HG03460 (cell line): ENCODE results near the gene LZTS2.
A peak's percentile ranks its signal among the peaks of the same experiment; 100 is the strongest.

Source experiments
- ATAC-seq: cut with Tn5 transposase; IDR thresholded peaks from one replicate; pipeline ENCODE4 v1.9.1; 2021; ENCODE audit not compliant: unreplicated experiment

The LZTS2 gene

GRCh38 chr10:100998183-100998990 is 1.2 kb upstream of the LZTS2 start:
- ATAC-seq: no peak

- ATAC-seq: peak; percentile 45
These were observed 442 bp upstream of the LZTS2 start for GRCh38 chr10:100998991-100999741.

DNA sequence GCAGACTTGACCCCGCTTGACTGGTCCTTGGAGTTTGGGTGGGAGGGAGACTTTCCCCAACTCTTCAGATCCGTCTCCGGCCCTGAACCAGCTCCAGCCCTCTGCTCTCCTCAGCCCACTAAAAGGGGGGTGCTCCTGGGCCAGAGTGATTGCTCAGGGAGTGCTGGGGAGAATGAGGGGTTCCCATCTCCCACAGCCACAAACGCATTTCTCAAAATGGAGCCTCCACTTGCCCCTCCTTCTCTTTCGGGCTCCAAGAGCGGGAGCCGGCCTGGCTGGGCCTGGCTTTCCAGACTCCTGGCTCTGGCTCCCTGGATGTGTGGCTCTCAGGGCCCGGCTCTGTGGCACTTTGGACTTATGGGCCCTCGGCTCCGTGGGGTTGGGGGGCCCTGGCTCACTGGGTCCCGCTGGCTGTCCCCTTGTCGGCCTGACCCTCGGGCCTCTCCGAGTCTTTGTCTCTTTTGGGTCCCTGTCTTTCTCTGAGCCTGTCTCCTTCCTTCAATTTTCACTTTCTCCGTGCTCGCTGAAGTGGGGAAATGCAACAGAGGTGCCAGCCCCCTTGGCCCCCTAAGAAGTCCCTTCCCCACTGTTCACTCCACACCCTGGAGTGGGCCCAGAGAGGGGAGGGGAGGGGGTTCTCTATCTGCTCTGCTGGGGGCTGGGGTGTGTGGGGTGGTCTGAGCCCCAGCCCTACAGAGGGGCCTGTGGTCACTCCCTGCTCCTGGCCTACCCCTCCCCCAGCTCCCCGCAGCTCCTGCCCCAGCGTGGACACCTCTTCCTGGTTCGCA is 713 bp downstream of the LZTS2 start:
- ATAC-seq: no peak

DNA sequence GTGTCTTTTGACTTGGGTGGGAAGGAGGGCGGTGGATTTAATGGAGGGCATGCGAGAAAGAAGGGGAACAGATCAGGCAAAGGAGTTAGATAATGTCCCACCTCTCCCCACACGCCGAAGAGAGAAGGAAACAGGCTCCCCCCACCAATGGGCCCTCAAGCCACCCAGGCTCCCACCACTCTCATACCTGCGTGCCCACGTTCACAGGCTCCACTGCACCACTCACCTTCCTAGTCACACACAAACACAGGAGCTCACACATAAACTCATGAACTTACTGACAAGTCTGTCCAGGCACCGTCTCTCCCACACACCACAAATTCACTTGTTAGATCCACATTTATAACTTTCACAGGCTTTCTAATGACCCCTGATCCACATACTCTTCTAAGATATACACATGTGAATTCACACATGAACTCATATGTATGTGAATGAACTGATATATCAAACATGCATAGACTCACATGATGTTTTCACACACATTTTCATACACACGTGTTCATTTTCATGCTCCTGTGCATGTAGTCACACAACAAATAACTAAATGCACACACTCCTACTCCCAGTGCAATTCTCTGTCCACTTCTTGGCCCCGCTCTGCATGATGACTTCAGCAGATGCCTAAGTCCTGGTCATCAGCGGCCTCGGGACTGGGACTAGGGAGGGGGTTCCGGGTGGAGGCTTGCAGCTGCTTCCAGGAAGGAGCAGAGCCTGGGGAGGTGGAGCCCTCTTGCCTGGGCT is 1.5 kb downstream of the LZTS2 start:
- no peak for ATAC-seq

DNA sequence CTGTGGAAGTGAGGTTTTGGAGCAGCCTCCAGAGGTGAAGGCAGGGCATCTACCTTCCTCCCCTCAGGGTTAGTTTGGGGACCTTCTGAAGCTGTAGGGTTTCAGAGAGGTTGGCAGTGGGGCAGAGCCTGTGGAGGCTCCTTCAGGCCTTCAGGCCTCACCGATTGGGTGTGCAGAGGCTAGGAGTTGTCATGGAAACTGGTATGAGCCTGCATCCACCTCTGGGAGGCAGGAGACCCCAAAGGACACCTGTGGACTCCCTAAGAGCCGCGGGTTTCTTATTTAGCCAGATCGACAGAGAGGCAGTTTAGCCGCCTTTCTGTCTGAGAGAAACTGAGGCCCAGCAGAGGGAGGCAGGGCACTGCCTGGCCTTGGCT is 2.0 kb downstream of the LZTS2 start:
- ATAC-seq: no peak

GRCh38 chr10:101002456-101002855 is 2.8 kb downstream of the LZTS2 start:
- no peak for ATAC-seq

DNA sequence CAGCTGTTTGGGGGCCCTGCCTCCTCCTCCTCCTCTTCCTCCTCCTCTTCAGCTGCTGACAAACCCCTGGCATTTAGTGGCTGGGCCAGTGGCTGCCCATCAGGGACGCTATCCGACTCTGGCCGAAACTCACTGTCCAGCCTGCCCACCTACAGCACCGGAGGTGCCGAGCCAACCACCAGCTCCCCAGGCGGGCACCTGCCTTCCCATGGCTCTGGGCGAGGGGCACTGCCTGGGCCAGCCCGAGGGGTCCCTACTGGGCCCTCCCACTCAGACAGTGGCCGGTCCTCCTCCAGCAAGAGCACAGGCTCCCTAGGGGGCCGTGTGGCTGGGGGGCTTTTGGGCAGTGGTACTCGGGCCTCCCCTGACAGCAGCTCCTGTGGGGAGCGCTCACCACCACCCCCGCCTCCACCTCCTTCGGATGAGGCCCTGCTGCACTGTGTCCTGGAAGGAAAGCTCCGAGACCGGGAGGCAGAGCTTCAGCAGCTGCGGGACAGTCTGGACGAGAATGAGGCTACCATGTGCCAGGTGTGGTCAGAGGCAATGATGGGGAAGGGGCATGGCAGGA is 4.1 kb downstream of the LZTS2 start:
- ATAC-seq: no peak

GRCh38 chr10:101005361-101005760 is 5.8 kb downstream of the LZTS2 start:
- ATAC-seq: no peak

GRCh38 chr10:101005869-101006567 is 6.4 kb downstream of the LZTS2 start:
- no peak for ATAC-seq

GRCh38 chr10:101006593-101007098 is 7.0 kb downstream of the LZTS2 start:
- no peak for ATAC-seq

GRCh38 chr10:101007099-101007711 is 7.6 kb downstream of the LZTS2 start:
- ATAC-seq: no peak

- ATAC-seq: no peak
These were observed 8.6 kb downstream of the LZTS2 start for GRCh38 chr10:101007915-101008822.

GRCh38 chr10:101008823-101009423 is 9.3 kb downstream of the LZTS2 start:
- ATAC-seq: no peak

GRCh38 chr10:101010329-101010728 is 10.7 kb downstream of the LZTS2 start:
- no peak for ATAC-seq

- ATAC-seq: no peak
These were observed 12.2 kb downstream of the LZTS2 start for GRCh38 chr10:101011517-101012423.

GRCh38 chr10:101012525-101013364 is 13.1 kb downstream of the LZTS2 start:
- ATAC-seq: peak; percentile 80
